ENCODE data around the gene SLAMF9.

DNA sequence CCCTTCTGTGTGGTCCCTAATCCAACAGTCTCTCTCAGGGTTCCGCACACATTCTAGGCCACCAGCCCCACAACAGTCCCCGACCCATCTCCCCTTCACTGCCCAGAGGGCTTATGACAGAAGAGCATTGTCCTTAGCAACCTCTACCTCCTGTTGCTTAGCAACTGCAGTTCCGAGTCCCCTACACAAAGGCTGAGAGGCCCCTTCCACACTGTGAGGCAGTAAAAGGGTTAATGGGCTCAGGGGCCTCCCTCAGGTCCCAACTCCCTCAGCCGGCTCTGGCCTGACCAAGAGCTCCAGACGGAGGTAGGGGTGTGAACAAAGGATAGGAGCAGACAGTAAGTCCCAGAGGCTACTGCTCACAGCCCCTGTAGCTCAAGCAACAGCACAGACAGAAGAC is 12.9 kb downstream of the SLAMF9 start:
- TF ChIP-seq GATA2 (IDR thresholded peaks at IDR 0.05; ENCODE audit: low read depth, low read length) (no peak), GATA3 (IDR thresholded peaks at IDR 0.05; ENCODE audit: low read depth, low read length) (no peak)
